HG02852 (cell line): ENCODE data around the gene OSBPL2.
A peak's percentile ranks its signal among the peaks of the same experiment; 100 is the strongest.

ENCODE experiments used
- ATAC-seq: cut with Tn5 transposase; IDR thresholded peaks from one replicate; pipeline ENCODE4 v1.9.1; 2021; ENCODE audit warnings: mild to moderate bottlenecking, moderate library complexity; ENCODE audit not compliant: unreplicated experiment

OSBPL2 gene

GRCh38 chr20:62296724-62297448, 58.6 kb downstream of the OSBPL2 start:
- no peak for ATAC-seq

GRCh38 chr20:62297449-62298227, 59.3 kb downstream of the OSBPL2 start:
- no peak for ATAC-seq

GRCh38 chr20:62298577-62299249, 60.4 kb downstream of the OSBPL2 start:
- ATAC-seq, result no peak

GRCh38 chr20:62299666-62300236, 61.4 kb downstream of the OSBPL2 start:
- no peak for ATAC-seq

- ATAC-seq, result no peak
Observed at GRCh38 chr20:62300319-62300718, 62.0 kb downstream of the OSBPL2 start.

- no peak for ATAC-seq
Observed at GRCh38 chr20:62301111-62301668, 62.9 kb downstream of the OSBPL2 start.

- peak; percentile 45 for ATAC-seq
Observed at GRCh38 chr20:62301773-62302340, 63.5 kb downstream of the OSBPL2 start.

GRCh38 chr20:62302341-62303061, 64.2 kb downstream of the OSBPL2 start, which contains the start of gene ADRM1:
Gene ADRM1 (plus strand): TSS chr20:62302997. CDS start chr20:62303569, 572 bp downstream.
- ATAC-seq, result peak; percentile 81

- no peak for ATAC-seq
Observed at GRCh38 chr20:62303062-62303339, 64.7 kb downstream of the OSBPL2 start.

- ATAC-seq, result peak; percentile 12
Observed at GRCh38 chr20:62303340-62304226, 65.3 kb downstream of the OSBPL2 start.

- no peak for ATAC-seq
Observed at GRCh38 chr20:62304331-62305148, 66.2 kb downstream of the OSBPL2 start.

- ATAC-seq, result no peak
Observed at GRCh38 chr20:62305149-62305764, 66.9 kb downstream of the OSBPL2 start.

GRCh38 chr20:62305765-62306413, 67.6 kb downstream of the OSBPL2 start:
- no peak for ATAC-seq

- no peak for ATAC-seq
Observed at GRCh38 chr20:62306414-62307187, 68.3 kb downstream of the OSBPL2 start.

- ATAC-seq, result no peak
Observed at GRCh38 chr20:62307226-62308101, 69.1 kb downstream of the OSBPL2 start.
